GM18502 (cell line): ENCODE results near the gene MYL5.
"Not testable (repeated sequence)": the region's sequence is repeated elsewhere in the genome, so short reads cannot be mapped to it uniquely, and the experiment has no call there.

Experiments used
- ATAC-seq: cut with Tn5 transposase; IDR thresholded peaks from one replicate; pipeline ENCODE4 v1.9.1; 2021; ENCODE audit warnings: mild to moderate bottlenecking; ENCODE audit not compliant: unreplicated experiment, poor library complexity

The MYL5 gene, protein sequence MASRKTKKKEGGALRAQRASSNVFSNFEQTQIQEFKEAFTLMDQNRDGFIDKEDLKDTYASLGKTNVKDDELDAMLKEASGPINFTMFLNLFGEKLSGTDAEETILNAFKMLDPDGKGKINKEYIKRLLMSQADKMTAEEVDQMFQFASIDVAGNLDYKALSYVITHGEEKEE

DNA sequence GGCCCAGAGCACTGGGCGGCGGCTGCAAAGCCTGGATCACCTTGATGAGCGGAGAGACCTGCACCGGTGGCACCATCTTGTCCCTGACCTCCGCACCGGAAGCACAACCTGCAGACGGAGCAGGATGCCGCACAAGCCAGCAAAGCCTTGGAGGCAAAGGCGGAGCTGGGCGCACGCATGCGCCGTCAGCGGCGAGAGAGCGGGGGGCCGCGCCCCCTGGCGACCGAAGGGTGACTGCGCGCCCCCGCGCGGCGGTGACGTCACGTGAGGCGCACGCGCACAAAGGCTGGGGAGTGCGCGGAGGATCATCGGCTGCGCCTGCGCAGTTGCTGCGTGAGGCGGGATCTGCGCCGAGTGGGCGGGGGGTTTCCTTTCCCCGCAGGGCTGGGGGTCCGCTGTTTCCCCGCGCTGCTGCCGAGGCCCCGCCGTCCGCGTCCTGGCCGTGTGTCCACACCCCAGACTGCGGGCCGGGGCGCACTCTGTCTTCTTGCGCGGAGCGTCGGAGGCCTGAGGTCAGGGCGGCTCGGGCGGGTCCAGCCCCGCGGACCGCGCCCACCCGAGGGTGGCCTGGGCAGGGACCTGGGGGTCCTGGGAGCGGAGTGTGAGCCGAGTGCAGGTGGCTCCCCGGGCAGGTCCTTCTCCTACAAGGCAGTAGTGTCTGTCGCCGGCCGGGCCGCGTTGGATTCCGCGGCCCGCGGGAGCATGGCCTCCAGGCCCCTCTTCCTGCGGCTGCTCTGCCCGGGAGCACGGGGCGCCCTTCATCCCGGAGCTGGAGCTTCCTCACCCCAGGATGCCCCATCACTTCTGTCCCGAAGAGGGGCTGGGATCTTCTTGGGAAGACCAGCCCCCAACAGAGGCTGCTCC, at the start of gene MYL5, which contains the start of gene ATP5ME:
MYL5 (plus strand) TSS at position 371 of the 864 bp plus-strand sequence. CDS start 3,485 bp downstream, outside the sequence.
ATP5ME (minus strand) TSS at position 105 of the 864 bp plus-strand sequence; CDS start at position 76, 29 bp downstream.
- peak; percentile 81 for ATAC-seq

DNA sequence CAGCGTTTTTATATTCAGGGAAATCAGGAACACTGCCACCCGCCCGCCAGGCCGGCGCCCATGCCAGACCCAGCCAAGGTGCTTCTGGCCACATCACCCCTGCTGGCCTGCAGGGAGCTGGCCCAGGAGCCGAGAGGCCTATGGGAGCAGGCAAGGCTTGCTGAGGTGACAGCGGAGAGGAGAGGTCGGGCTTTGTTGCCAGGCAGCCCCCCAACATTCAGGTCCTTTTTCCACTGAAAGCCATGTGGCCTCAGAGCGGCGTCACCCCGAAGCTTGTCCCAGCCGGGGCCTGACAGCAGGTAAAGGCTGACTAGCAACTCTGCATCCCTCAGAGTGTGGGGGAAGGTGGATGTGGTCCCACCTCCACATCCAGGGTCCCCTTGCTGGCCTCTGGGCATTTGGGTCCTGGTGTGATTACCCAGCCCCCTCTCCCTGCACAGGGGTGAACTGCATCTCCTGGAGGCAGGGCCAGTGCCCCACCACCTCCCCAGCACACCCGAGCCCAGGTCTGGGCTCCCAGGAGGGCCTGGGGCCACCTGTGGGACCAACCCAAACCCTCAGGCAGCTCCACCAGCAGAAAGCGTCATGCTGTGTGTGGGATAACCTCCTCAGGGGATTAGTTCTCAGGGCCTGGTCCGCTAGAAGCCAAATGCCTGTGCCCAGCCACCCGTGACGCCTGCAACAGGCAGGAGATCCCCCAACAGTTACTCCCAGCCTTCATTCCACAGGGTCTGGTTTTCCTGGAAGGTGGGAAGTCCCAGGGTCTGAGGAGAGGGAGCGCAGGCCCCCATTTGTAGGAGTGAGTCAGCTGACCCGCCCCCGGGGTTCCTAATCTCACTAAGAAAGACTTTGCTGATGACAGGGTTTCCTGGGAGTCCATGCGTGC, 49.4 kb upstream of the MYL5 start, which contains the start of gene PDE6B:
PDE6B (plus strand) TSS at position 869 of the 886 bp plus-strand sequence. CDS start 54 bp downstream, outside the sequence.
- no peak for ATAC-seq

DNA sequence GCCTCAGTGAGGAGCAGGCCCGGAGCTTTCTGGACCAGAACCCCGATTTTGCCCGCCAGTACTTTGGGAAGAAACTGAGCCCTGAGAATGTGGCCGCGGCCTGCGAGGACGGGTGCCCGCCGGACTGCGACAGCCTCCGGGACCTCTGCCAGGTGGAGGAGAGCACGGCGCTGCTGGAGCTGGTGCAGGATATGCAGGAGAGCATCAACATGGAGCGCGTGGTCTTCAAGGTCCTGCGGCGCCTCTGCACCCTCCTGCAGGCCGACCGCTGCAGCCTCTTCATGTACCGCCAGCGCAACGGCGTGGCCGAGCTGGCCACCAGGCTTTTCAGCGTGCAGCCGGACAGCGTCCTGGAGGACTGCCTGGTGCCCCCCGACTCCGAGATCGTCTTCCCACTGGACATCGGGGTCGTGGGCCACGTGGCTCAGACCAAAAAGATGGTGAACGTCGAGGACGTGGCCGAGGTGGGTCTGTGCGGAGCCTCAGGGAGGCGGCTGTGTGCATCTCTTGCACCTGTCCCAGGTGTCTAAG, 48.6 kb upstream of the MYL5 start:
- ATAC-seq = no peak

DNA sequence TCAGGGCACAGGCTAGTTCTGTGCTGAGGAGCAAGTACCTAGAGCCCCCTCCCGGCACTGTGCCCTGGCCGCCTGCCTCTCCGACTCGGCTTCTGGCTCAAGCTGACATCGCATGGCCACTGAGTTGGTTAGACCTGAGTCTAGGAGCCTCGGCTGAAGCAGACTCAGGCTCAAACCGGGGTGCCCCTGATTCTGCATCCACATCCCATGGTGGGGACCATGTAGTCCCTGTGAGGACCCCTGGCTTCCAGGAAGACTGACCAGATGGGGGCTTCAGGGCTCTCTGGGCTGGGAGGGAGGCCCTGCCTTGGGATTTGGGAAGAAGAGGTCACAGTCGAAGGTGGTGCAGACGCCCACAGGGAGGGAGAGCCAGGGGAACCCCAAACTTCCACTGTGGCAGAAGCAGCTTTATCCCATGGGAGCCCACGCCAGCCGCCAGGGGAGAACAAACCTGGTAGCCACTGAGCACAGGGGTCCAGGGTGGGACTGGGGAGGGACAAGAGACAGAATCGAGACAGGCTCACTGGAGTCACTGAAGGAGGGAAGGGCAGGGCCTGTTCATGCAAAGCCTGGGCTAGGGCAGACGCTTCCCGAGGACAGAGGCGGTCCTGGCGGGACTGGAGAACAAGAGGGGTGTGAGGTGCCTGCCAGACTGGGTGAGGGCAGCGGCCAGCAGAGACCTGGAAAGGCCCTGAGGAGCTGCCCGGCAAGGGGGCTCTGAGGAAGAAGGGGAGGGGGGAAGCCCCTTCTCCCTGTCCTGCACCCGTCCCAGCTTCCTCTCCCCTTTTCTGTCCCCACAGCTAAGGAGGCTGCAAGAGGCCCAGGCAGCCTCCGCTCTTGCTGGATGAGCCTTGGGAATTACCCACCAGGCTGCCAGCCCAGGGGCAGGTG, 47.9 kb upstream of the MYL5 start:
- ATAC-seq = no peak

DNA sequence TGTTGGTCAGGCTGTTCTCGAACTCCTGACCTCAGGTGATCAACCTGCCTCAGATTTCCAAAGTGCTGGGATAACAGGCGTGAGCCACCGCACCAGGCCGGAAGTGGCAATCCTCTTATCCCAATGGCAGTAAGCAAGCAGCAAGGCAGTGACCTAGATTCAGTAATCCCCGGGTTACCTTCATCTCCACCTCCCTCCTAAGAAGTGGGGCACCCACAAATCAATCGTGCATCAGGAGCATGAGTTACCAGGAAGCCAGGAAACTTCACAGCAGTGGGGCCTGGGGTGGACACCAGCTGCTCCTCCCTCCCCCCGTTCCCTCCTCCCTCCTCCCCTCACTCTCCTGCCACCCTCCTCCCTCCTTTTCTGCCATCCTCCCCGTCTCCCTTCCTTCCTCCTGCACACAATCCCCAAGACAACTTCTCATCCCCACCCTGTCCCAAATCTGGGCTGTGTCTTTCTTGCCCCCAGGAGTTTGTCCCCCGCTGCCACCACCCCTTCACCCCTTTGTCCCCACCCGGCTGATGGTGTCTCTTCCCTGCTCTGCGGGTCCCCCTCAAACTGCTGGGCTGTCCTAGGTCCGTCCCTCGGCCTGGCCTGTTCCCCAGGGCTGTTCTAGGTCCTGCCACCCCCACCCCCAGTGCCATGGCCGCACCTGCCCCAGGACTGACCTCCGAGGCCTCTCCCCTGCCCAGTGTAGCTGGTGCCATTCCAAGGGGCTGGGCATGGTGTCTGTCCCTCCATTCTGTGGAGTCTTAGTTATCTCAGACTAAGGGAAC, 46.8 kb upstream of the MYL5 start:
- no peak for ATAC-seq

DNA sequence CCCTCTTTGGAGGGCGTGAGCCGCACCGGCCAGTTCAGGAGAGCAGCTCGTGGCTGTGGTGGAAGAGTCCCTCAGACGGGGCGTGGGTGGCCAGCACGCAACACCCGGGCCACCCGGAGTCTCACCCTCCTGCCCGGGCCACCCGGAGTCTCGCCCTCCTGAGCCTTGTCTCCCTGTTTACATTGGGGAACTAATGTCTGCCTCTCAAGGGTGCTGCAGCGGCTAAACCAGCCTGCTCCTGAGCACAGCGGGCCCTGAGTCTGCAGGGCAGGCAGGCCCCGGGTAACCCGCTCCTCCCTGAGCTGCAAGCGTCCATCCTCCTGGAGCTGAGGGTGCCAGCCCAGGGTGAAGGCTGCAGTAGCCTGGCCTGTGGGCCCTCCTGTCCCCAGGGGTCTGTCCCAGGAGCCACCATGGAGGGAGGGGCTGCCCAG, 46.0 kb upstream of the MYL5 start:
- no peak for ATAC-seq

DNA sequence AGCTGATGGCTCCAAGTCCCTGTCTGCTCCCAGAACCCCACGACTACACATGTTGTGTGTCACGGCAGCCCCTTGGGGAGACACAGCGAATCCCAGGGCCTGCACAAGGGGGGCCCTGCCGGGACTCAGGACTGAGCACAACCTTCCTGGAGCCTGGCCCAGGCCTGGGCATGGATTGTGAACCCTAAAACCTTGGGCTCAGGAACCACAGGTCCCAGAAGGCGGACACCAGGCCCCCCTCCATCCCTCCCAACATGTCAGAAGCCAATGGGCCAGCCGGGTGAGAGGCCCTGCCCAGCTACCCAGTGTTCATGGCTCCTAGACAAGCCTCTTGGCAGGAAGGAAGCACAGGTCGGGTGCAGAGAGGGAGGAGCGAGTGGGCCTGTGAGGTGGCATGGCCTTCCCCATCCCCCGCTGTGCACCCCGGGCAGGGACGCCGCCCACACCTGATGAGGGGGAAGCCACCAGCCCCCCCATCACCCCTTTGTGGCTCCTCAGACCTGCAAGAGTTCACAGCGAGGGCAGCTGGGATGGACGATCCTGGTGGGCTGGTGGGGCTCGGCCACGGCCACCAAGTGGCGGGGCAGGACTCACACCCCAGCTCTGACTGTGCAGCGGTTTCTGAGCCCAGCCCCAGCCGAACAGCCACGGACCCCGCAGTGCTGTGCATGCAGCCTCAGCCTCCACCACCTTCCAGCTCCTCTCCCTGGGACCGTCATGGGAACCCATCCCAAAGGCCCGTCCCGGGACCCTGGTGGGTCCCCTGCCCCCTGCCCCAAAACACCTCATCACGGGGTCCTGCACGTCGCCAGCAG, 45.3 kb upstream of the MYL5 start:
- no peak for ATAC-seq

DNA sequence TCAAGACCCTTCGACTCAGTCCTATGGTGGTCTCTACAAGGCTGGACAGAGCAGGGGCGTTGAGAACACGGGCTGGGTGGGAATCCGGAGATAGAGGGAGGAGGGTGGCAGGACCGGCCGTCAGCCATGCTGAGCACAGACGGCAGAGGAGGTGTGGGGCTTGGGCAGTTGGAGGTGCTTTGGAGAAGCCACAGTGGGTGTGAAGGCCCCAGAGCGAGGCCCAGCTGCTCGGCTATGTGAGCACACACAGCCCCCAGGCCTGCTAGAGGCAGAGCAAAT, 44.8 kb upstream of the MYL5 start:
- ATAC-seq = no peak

DNA sequence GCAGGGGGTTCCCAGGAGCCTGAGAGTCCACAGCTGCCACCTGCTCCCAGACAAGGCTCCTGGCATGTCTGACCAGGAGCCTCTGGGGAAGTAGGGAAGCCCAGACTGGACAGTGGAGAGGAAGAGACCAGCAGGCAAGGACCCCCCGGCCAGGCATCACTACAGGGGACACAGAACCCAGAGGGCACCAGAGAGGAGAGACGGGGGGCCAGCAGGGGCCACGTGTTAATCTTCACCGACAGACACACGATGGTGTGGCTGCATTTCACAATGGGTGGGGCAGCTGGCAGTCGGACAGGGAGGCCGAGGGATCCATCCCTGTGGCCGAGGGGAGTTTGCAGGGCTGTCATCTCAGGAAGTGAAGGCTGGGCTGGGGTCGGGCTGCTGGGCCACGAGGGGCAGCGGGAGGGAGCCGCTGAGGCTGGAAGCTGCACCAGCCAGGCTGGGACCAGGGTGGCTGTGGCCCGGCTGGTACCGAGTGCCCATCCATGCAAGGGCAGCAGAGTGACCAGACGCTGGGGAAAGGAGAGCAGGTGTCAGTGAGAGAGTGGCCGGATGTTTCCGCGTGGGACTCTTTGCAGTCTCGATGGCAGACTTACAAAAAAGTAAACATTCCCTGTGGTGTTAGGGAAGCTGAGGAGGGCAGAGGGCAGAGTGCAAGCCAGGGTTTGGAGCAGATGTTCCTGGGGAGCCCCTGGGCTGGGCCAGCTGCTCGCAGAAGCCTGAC, 44.3 kb upstream of the MYL5 start:
- ATAC-seq = no peak

DNA sequence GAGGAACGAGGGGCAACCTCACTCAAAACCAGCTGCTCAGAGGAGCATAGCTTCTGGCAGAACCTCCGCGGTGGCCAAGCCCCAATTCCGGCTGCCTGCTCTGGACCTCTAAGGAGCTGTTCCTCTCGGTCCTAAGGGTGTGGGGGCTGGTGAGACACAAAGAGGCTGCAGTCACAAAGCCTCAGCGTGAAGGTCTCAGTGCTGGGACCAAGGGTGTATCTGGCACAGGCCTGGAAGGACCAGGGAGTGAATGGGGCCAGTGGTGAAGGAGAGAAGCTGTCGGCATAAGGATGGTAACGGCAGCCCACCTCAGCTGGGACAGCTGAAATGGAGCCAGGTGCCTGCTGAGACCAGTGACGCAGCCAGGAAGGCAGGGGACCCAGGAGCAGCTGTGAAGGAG, 43.7 kb upstream of the MYL5 start:
- ATAC-seq = no peak

DNA sequence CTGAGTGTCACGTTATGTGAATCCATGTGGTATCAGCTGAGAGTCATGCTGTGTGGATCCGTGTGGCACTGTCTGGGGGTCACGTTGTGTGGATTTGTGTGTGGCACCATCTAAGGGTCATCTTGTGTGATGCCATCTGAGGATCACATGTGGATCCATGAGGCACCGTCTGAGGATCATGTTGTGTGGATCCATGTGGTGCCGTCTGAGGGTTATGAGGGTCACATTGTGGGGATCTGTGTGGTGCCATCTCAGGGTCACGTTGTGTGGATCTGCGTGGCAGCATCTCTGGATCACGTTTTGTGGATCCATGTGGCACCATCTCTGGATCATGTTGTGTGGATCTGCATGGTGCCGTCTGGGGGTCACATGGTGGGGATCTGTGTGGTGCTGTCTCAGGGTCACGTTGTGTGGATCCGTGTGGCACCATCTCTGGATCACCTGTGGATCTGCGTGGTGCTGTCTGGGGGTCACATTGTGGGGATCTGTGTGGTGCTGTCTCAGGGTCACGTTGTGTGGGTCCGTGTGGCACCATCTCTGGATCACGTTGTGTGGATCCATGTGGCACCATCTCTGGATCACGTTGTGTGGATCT, 42.0 kb upstream of the MYL5 start:
- ATAC-seq = no peak

DNA sequence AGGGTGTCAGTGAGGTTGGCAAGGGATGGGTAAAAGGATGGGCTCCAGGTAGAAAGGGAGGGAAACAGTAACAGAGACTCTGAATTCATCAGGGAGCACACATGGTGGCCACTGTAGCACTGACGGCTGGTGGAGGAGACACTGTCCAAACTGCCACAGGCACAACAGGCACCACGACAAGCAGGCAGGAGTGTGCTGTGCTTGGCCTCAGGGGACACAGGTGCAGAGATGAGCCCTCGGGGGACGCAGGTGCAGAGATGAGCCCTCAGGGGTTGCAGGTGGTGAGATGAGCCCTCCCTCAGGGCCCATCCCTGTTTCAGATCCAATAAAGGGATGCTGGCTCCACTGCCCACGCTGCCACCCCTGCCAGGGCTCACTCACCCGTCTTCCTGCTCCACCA, 41.4 kb upstream of the MYL5 start:
- no peak for ATAC-seq

DNA sequence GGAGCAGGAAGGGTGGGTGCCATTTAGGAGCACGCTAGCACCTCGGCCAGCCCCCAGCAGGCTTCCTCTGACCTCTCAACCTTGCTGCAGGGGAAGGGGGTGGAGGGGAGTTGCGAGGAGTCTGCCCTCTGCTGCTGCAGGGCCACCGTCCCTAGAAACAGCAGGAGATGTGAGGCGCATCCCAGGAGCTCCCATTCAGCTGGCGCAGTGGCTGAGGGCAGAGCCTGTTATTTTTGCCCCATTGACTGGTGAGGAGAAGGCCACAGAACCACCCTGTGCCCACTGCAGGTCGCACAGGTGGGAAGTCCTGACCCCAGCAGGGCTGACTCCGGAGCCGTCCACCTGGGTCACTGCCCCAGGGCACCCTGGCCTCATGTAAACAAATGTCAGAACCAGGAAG, 40.9 kb upstream of the MYL5 start:
- ATAC-seq = no peak

DNA sequence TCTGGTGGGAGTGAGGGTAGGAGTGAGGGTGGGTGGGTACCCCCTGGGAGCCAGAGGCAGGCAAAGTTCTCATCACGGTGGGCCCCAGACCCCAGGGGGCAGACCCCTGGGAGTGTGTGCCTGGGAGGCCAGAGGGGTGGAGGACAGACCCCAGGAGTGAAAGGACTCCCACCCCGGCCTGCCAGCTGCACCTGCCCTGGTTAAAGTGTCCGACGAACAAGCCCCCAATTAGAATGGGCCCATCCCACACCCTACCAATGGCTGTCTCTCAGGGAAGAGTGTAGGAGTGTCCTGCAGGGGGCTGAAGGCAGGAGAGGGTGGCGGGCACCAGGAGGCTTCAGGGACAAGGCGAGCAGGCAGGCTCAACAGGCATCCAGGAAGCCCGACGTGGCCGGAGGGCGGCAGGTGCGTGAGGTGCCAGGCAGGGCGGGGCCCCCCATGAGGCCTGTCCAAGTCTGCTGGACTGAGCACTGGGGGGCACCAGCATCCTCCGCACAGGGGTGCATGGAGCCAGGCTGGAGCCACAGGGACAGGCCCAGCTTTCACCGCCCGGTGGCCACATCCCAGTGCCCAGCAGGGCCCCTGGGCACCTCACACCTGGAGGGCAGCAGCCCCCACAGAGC, 40.3 kb upstream of the MYL5 start:
- ATAC-seq = no peak

DNA sequence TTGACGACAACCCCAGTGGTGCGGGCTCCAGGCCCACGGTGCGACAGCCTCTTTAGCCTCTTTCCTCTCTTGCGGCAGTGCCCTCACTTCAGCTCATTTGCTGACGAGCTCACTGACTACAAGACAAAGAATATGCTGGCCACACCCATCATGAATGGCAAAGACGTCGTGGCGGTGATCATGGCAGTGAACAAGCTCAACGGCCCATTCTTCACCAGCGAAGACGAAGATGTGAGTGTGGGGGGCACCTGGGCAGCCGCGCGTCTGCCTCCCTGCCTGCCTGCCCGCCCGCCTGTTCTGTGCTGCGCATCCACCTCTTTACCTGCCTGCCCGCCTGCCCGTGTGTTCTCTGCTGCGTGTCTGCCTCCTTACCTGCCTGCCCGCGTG, 39.8 kb upstream of the MYL5 start:
- ATAC-seq = no peak

DNA sequence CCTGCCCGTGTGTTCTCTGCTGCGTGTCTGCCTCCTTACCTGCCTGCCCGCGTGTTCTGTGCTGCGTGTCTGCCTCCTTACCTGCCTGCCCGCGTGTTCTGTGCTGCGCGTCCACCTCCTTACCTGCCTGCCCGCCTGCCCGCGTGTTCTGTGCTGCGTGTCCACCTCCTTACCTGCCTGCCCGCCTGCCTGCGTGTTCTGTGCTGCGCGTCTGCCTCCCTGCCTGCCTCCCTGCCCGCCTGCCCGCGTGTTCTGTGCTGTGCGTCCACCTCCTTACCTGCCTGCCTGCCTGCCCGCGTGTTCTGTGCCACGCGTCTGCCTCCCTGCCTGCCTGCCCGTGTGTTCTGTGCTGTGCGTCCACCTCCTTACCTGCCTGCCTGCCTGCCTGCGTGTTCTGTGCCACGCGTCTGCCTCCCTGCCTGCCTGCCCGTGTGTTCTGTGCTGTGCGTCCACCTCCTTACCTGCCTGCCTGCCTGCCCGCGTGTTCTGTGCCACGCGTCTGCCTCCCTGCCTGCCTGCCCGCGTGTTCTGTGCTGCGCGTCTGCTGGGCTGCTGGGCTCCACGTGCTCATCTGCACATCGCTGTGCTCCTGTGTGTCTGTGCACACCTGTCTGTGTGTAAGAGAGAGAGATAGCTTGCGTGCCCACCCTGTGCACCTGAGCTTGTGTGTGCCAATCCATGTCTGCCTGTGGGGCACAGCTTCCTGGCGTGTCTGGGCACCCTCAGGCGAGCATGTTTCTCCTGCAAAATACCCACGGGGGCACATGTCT, 39.1 kb upstream of the MYL5 start:
- not testable (repeated sequence) for ATAC-seq
